Measurements from ENCODE around the gene COL8A1.

COL8A1 gene

DNA sequence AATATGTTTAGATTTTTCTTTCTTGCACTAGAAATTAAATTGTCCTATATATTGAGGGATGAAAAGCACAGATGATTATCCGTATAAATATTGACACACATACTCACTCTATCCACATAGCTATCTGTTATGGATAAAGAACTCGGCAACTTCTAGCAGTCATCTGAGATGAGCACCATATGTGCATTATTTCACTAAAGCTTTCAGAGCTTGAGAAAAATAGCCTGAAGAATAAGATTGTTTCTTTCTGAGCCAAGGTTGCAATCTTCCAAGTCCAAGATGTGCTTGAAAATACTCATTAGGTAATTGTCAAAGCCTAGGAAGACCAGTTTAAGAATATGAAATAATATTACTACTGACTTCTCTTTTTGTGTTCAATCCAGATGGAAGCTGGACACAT, 40.5 kb downstream of the COL8A1 start:
- Histone ChIP-seq H3K9ac (no peak overlapping the region), H3K27ac (no peak overlapping the region), H3K4me2 (ENCODE audit: low read length) (no peak overlapping the region), H3K9me3 (ENCODE audit: control insufficient read depth, low read length) (no peaks in the 10 kb centered on the region), H3K79me2 (no peaks in the 10 kb centered on the region), H3K4me3 (ENCODE audit: low read depth, low read length) (no peak overlapping the region), H3K36me3 (ENCODE audit: control insufficient read depth, insufficient read depth, low read length) (no peaks in the 10 kb centered on the region), H3K27me3 (ENCODE audit: control insufficient read depth, insufficient read depth, low read length) (no peaks in the 10 kb centered on the region), H2AFZ (no peak overlapping the region), H3K4me1 (no peaks in the 10 kb centered on the region)
- TF ChIP-seq, protein P1, sequence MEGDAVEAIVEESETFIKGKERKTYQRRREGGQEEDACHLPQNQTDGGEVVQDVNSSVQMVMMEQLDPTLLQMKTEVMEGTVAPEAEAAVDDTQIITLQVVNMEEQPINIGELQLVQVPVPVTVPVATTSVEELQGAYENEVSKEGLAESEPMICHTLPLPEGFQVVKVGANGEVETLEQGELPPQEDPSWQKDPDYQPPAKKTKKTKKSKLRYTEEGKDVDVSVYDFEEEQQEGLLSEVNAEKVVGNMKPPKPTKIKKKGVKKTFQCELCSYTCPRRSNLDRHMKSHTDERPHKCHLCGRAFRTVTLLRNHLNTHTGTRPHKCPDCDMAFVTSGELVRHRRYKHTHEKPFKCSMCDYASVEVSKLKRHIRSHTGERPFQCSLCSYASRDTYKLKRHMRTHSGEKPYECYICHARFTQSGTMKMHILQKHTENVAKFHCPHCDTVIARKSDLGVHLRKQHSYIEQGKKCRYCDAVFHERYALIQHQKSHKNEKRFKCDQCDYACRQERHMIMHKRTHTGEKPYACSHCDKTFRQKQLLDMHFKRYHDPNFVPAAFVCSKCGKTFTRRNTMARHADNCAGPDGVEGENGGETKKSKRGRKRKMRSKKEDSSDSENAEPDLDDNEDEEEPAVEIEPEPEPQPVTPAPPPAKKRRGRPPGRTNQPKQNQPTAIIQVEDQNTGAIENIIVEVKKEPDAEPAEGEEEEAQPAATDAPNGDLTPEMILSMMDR (IDR thresholded peaks at IDR 0.05): no peak

DNA sequence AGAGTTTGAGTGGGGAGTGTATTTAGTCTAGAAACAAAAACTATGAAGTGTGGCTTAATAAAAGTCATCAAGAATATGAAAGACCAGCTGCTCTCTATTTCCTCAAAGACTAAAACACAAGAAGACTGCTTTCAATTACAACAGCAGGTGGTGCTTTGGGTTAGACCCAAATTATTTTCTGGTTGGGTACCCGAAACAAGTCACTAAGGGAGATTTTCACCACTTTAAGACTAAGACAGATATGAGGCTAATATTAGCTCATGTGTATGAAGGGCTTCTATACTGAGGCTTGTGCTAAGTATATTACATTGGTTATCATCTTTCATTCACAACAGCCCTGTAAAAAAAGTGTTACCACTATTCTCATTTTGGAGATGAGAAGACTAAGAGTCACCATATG, 43.1 kb downstream of the COL8A1 start:
- H3K9ac ChIP-seq: no peak overlapping the region
- H3K27ac ChIP-seq: no peak overlapping the region
- H3K4me1 ChIP-seq: no peaks in the 10 kb centered on the region
- H3K9me3 ChIP-seq (ENCODE audit: control insufficient read depth, low read length): no peaks in the 10 kb centered on the region
- H3K79me2 ChIP-seq: no peaks in the 10 kb centered on the region
- H3K27me3 ChIP-seq (ENCODE audit: control insufficient read depth, insufficient read depth, low read length): no peaks in the 10 kb centered on the region
- H3K36me3 ChIP-seq (ENCODE audit: control insufficient read depth, insufficient read depth, low read length): no peaks in the 10 kb centered on the region
- H3K4me3 ChIP-seq (ENCODE audit: low read depth, low read length): no peak overlapping the region
- TF ChIP-seq, protein P1 (IDR thresholded peaks at IDR 0.05): no peak
- no peak overlapping the region for H3K4me2 ChIP-seq (ENCODE audit: low read length)
- no peak overlapping the region for H2AFZ ChIP-seq

DNA sequence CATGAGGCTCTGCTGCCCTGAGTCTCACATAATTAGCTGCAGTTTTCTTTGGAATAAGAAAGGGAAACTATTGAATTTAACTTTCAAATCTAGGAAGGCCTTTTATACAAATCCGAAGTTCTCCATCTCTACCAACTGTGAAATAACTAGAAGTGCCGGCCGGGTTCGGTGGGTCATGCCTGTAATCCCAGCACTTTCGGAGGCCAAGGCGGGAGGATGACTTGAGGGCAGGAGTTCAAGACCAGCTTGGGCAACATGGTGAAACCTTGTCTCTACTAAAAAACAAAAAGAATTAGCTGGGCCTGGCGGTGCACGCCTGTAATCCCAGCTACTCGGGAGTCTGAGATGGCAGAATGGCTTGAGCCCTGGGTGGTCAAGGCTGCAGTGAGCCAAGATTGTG, 43.6 kb downstream of the COL8A1 start:
- H2AFZ ChIP-seq: no peak overlapping the region
- no peaks in the 10 kb centered on the region for H3K36me3 ChIP-seq (ENCODE audit: control insufficient read depth, insufficient read depth, low read length)
- no peaks in the 10 kb centered on the region for H3K9me3 ChIP-seq (ENCODE audit: control insufficient read depth, low read length)
- no peaks in the 10 kb centered on the region for H3K79me2 ChIP-seq
- H3K9ac ChIP-seq: no peak overlapping the region
- no peak overlapping the region for H3K4me3 ChIP-seq (ENCODE audit: low read depth, low read length)
- H3K27ac ChIP-seq: no peak overlapping the region
- no peaks in the 10 kb centered on the region for H3K27me3 ChIP-seq (ENCODE audit: control insufficient read depth, insufficient read depth, low read length)
- H3K4me1 ChIP-seq: no peaks in the 10 kb centered on the region
- no peak overlapping the region for H3K4me2 ChIP-seq (ENCODE audit: low read length)
- TF ChIP-seq, protein P1 (IDR thresholded peaks at IDR 0.05): no peak

DNA sequence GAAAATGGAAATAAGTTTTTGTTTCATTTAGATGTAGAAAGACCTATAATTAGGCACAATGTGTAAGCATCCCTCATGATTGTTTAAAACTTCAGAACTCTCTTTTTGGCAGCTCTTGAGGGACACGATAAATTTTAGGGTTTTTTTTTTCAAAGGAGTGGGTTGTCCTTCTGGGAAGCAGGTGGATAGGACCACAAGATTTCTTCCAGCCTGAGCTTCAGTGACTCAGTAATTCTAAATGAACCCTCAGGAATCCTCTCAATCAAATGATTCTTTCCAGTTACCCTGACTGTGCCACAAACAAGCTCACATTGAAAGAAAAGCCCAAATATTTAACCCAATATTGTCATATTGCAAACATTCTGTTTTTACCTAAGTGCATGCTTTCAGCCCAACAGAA, 45.1 kb downstream of the COL8A1 start:
- no peaks in the 10 kb centered on the region for H3K79me2 ChIP-seq
- no peak overlapping the region for H3K27ac ChIP-seq
- TF ChIP-seq, protein P1 (IDR thresholded peaks at IDR 0.05): no peak
- no peak overlapping the region for H3K4me2 ChIP-seq (ENCODE audit: low read length)
- H3K36me3 ChIP-seq (ENCODE audit: control insufficient read depth, insufficient read depth, low read length): no peaks in the 10 kb centered on the region
- no peaks in the 10 kb centered on the region for H3K9me3 ChIP-seq (ENCODE audit: control insufficient read depth, low read length)
- no peak overlapping the region for H3K4me3 ChIP-seq (ENCODE audit: low read depth, low read length)
- no peaks in the 10 kb centered on the region for H3K4me1 ChIP-seq
- no peak overlapping the region for H3K9ac ChIP-seq
- H2AFZ ChIP-seq: no peak overlapping the region
- H3K27me3 ChIP-seq (ENCODE audit: control insufficient read depth, insufficient read depth, low read length): no peaks in the 10 kb centered on the region

DNA sequence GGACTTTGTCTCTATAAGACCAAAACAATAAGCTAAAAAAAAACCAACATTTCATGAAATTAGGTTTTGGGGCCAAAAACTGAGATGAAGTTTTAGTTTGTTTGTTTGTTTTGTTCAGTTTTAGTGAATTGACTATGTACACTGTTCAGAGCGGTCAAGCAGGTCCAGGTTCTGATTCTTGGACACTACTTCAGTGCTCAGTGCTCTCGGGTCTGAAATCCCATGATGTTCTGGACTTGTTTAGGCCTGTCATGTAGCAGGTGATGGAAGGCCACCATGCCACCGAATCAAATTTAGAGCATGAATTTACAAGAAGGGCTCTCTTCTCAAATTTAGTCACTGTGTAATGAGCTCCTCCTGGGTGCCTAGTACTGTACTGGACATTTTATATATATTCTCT, 45.5 kb downstream of the COL8A1 start:
- no peak overlapping the region for H2AFZ ChIP-seq
- H3K4me2 ChIP-seq (ENCODE audit: low read length): no peak overlapping the region
- H3K9ac ChIP-seq: no peak overlapping the region
- H3K79me2 ChIP-seq: no peaks in the 10 kb centered on the region
- no peaks in the 10 kb centered on the region for H3K9me3 ChIP-seq (ENCODE audit: control insufficient read depth, low read length)
- no peaks in the 10 kb centered on the region for H3K36me3 ChIP-seq (ENCODE audit: control insufficient read depth, insufficient read depth, low read length)
- H3K4me3 ChIP-seq (ENCODE audit: low read depth, low read length): no peak overlapping the region
- TF ChIP-seq, protein P1 (IDR thresholded peaks at IDR 0.05): no peak
- no peaks in the 10 kb centered on the region for H3K27me3 ChIP-seq (ENCODE audit: control insufficient read depth, insufficient read depth, low read length)
- no peaks in the 10 kb centered on the region for H3K4me1 ChIP-seq
- H3K27ac ChIP-seq: no peak overlapping the region

Data from parathyroid adenoma (tissue), 2 donors.